AG09319 (cell line): ENCODE results near the gene PPM1A.

Experiments used
- DNase-seq: peaks from one replicate; pipeline ENCODE4 v3.0.0-alpha.2; 2010; ENCODE audit warnings: low read depth; ENCODE audit errors: extremely low read depth
- TF ChIP-seq, protein P1 (sequence below): IDR thresholded peaks from 2 replicates; pipeline ENCODE4 v1.5.1; 2011; ENCODE audit warnings: low read depth, mild to moderate bottlenecking, inconsistent platforms, low read length, moderate library complexity

PPM1A gene

DNA sequence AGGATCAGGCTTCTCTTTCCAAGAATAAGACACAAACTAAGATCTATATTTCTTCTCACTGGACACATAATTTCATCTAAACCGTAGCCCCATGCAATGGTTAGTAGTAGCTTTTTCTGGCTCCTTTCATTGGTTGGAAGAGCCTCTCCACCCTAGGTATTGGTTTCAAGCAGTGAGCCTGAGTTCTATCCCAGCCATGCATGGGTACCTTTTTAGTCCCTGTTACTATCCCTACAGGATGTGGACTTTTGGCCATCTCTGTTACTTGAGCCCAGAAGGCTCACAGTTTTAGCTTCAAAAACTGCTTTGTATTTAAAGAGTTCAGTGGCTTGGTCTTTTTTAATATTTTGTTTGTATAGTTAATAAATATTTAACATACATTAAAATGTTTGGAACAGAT lies 16.1 kb downstream of the PPM1A start:
- TF ChIP-seq, protein P1, sequence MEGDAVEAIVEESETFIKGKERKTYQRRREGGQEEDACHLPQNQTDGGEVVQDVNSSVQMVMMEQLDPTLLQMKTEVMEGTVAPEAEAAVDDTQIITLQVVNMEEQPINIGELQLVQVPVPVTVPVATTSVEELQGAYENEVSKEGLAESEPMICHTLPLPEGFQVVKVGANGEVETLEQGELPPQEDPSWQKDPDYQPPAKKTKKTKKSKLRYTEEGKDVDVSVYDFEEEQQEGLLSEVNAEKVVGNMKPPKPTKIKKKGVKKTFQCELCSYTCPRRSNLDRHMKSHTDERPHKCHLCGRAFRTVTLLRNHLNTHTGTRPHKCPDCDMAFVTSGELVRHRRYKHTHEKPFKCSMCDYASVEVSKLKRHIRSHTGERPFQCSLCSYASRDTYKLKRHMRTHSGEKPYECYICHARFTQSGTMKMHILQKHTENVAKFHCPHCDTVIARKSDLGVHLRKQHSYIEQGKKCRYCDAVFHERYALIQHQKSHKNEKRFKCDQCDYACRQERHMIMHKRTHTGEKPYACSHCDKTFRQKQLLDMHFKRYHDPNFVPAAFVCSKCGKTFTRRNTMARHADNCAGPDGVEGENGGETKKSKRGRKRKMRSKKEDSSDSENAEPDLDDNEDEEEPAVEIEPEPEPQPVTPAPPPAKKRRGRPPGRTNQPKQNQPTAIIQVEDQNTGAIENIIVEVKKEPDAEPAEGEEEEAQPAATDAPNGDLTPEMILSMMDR, result no peak
- DNase-seq, result no peak

DNA sequence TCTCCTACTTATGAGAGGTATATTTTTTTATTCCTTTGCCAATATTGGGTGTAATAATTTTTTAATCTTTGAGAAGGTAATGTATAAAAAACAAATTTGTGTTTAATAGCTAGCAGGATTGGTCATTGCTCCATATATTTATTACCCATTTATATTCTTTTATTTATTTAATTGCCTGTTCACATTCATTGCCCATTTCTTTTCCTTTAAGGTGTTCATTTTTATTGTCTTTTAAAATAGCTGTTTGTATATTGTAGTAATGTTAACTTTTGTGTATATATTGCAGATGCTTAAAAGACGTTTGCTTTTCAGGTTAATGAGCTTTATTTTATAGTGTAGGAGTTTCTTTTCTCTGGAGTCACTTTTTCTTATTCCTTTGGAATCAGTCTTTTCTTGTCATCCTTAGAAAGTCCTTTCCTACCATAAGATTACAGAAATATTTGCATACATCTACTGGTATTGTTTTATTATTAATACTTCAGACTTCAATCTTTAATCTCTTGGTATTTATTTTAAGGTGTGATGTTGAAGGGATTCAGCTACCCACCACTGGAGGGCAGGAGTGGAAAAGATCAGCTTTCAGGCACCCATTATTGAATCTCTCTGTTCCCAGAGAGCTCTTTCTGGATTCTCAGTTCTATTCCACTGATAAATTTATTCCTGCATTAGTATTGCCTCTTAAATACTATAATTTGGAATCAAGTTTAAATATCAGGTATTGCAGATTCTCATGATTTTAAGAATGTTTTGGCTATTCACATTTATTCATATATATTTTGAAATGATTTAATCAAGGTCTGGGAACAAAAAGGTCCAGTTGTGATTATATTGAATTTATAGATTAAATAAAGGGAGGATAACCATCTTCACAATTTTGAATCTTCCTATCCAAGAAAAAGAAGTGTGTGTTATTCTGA lies 17.3 kb downstream of the PPM1A start:
- TF ChIP-seq, protein P1, result peak; percentile 30; the same call in 1 of the 2 replicates
- DNase-seq, result no peak

DNA sequence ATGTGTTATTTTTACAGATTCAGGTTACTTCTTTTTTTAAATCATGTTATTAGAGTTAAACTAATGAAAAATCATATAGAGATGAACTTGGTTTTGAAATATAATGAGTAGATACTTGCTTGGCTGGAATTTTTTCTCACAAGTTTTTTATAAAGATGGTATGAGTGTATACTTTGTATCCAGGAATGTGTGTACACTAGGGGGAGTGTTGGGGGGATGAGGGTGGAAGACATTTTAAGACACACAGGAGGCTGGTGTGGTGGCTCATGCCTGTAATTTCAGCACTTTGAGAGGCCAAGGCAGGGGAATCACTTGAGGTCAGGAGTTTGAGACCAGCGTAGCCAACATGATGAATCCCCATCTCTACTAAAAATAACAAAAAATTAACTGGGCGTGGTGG lies 23.2 kb downstream of the PPM1A start:
- TF ChIP-seq, protein P1, result no peak
- DNase-seq, result no peak

DNA sequence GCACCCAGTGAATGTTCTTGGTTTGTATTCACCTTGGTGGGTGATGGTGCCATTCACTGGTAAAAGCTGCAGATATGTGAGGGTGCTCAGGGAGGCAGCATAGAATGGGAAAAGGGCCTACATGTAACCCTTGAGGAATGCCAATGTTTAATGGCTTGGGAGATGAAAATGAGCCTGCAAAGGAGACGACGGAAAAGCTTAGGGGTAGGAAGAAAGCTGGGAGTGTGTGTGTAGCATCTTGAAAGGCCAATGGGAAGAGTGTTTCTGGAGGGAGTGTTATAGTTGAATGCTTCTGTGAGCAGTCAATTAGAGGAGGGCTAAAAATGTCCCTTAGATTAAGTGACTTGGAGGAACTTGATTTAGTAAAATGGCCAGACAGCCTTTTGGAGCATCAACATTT lies 24.9 kb downstream of the PPM1A start:
- DNase-seq, result no peak
- TF ChIP-seq, protein P1, result no peak

DNA sequence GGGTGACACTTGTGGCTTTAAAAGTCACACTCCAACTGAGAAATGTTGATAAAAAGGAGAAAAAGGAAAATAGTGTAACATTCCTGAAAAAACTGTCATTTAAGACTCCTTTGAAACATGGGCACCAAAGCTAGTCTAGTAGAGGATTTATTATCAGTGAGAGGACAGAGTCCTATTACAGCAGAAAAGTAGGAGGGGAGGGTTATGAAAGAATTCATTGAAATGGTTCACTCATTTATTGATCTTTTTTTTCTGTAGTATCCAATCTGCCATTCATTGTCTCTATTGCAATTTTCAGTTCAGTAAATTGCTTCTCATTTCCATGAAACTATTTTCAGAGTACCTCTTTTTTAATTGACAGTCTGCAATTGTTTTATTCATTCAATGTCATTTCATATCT lies 25.4 kb downstream of the PPM1A start:
- DNase-seq, result no peak
- TF ChIP-seq, protein P1, result no peak

DNA sequence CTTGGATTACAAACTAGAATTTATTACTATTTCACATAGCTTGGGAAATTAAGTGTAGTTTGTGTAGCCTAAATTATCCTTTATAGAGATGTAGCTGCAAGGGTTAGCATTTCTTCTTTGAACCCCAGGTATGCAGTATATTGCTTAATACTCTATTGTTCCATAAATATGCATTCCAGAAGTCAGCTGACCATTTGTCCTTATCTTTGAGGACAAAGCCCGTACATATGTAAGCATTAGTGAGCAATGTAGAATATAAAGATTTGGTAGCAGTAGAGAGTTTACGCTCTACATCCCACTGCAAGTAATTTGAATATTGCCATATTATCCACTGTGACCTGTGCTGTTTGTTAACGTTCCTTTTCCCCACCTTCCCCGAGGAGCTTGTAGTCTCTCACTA lies 26.9 kb downstream of the PPM1A start:
- DNase-seq, result no peak
- TF ChIP-seq, protein P1, result no peak

DNA sequence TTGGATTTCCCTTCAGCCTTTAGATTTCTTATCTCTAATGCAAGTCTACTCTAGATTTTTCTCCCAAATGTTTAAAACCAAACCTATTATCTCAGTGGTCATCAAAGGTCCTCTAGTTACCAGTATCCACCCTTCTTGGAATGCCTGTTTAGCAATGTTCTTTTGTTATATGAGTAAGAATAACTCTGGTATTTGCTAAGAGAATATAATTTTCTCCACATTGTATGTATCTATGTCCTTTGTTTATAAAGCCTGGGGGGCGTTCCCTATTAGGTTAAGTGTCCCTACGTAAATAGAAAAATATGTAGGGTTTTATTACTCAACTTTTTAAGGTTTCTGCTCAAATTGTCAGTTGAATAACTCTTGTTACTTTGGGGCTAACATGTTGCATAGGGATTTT lies 27.3 kb downstream of the PPM1A start:
- TF ChIP-seq, protein P1, result no peak
- DNase-seq, result no peak
